CD4-positive, alpha-beta T cell treated with Interleukin-12 subunit alpha and Interleukin-12 subunit beta, for 1 hour (primary cell): ENCODE data around the gene ANO1.

ENCODE experiments used
- DNase-seq: peaks from one replicate; pipeline ENCODE4 v3.0.0-alpha.2; 2020

Gene ANO1

DNA sequence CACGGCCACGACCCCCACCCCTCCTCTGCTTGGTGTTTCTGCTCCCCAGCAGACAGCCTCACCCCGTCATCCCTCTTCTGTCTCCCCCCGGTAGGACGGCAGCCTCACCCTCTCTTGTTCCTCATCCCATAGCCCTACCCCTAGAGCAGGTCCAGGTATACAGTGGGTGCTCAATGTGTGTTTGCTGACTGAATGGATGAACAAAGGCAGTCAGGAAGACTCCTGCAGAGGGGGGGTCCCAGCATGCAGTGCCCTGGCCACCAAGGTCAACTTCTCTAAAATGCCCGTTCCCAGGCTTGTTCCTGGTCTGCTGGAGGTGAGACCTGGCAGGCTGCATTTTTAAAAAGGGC, 90.3 kb downstream of the ANO1 start:
- no peak for DNase-seq

DNA sequence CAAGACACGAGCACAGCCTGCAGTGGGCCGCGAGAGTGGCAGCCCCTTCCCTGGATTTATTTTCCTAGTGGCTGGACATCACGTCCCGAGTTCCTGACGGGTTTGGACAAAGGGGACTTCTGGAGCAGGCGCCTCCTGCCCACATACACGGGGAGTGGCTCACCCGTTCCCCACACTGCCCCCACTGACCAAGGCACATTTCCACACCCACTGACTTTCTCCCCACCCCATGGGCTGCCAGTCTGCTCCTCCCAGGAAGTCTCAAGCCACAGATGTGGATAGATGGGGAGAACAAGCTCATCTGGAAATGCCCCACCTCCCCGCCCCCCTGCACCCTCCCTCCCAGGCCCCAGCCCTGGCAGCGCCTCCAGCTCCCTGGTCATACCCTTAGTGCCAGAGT, 91.0 kb downstream of the ANO1 start:
- no peak for DNase-seq

DNA sequence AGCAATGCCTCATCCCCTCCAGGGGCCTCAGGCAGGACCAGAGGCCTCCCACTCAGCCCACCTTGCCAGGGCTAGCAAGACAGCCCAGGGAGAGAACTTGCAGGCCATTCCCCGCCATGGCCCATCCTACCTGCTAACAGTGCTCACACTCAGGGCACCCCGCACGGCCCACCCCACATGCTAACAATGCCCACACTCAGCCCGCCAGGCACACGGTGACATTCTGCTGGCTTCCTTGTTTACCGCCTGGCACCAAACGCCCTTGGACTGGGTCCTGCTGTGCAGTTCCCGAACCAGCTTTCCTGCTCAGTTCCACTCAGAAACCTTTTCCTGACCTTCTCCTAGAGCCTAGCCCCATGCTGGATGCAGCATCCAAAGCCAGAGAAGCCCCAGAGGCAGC, 91.5 kb downstream of the ANO1 start:
- no peak for DNase-seq

DNA sequence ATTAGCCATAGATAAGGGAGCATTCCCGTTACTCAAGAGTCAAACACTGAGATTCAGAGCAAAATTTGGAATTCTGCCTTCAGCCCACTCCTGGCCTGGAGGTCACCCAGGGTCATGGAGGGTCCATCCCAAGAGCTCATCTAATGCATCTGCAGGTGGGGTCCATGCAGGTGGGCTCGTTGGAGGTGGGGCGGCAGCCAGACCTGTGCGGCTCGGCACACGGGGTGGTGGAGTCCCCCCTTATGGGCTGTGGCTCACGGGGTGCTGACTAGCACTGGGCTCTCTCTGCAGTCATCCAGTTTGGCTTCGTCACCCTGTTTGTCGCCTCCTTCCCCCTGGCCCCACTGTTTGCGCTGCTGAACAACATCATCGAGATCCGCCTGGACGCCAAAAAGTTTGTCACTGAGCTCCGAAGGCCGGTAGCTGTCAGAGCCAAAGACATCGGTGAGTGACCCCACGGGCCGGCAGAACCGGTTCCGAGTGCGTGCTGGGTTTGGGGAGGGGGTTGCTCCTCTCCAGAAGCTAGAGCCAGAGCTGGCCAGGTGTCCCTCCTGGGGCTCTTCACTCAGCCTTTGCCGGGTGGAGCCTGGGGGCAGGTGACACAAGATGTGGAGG, 92.6 kb downstream of the ANO1 start:
- DNase-seq = no peak

DNA sequence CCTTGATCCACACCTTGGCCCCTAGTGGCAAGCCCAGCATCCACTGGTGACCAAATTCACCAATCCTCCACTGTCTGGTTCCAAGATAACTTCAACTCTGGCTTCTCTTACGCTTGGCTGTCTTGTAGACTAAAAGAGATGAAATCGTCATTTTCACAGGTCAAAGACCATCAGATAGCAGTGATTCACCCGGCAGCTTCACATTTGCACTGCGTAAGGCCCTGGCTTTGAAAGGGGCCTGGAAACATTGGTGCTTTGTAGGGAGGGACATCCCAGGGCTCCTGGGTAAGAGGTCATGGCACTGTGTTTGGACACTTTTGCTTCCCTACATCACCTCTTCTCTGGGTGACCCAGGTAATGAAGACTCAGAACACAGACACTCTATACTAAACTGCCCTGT, 94.9 kb downstream of the ANO1 start:
- no peak for DNase-seq

DNA sequence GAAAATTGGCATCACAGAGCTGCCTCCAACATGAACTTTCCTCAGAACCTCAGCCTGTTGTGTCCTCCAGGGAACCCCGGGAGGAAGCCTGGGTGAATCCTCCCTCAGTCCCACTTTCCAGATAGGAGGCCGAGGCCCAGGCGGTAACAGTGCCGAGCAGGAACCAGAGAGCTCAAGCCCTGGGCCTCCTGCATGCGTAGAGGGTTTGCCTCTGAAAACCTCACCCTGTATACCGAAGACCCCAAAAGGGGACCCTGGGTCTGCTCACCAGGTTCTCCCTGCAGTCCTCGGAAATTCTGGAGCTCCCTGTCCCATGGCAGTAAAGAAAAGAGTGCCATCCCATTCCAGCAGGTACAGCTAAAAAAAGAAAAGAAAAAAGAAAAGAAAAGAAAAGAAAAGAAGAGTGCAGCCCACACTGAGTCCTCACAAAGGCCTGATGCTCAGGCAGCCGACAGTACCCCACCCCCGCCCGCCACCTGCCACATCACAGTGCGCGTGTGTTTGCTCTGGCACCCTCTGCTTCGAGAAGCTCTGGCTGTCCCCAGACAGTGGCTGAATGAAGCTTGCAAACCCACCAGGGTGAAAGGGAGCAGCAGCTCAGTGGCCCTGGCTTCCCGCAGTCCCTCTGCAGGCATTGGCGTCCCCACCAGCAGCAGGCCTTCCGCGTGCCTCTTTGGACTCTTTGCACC, 96.6 kb downstream of the ANO1 start:
- DNase-seq = no peak

DNA sequence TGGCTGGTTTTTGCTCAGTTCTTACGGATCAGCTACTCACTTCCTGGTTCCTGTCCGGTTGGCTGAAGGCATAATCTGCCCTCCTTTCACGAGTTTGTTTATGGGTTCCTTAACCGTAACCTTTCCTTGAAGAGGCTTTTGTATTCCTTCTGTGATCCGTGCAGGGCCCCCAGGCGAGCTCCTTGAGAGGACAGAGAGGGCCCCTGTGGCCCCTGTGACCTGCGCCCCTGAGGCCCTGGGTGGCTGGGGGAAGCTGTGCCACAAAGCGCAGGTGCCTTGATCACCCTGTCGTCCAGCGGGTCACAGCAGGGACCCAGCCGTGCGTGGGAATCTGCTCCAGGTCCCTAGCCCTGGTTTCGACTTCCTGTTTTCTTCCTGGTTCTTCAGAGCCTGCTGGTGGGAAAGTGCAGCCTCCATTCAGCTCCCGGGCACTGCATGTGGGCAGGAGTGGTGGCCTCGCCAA, 97.2 kb downstream of the ANO1 start:
- DNase-seq = no peak

DNA sequence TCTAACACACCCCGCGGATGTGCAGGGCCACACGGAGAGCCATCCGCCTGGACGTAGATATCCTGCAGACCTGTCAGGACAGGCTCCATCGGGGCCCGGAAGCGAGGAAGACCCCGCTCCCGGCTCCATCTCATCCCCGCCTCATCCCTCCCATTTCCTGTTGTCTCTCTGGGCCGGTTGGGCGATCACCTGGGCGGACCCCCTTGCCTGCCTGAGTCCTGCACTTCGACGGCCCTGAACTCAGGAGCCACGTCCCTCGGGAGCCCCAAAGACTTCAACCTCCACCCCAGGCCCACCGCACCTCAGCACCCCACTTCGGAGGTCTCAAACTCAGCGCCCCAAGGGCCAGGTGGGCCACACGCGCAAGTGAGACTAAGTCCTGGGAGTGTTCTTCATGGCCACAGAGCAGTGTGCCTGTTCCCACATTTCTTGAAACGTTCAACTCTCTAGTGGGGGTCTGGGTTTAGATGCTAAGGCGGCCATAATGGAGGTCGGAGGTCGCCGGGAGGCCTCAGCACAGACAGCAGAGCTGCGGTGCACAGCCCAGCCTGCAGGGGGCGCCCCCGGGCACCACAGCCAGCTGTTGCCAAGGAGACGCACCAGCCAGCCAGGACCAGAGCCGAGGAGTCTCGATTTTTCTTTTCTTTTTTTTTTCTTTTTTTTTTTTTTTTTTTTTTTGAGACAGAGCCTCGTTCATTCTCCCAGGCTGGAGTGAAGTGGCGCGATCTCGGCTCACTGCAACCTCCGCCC, 99.0 kb downstream of the ANO1 start:
- peak; percentile 47 for DNase-seq

DNA sequence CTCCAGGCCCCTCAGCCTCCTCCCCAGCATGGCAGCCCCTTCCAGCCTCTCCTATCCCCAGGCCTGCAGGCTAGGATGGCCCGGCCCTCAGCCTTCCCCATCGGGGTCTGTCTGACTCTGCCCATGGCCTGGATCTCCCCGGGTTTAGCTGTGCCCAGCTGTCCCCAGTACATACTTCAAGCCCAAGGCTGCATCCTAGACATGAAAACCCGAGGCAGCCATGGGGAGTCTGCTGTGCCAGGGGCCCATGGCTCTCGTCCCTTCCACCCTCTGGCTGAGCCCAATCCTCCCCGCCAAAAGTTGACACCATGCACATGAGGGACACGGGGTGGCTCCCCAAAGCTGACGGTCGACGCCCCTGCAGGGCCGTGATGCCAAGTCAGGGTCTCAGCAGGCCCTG, 102.8 kb downstream of the ANO1 start:
- DNase-seq = no peak

DNA sequence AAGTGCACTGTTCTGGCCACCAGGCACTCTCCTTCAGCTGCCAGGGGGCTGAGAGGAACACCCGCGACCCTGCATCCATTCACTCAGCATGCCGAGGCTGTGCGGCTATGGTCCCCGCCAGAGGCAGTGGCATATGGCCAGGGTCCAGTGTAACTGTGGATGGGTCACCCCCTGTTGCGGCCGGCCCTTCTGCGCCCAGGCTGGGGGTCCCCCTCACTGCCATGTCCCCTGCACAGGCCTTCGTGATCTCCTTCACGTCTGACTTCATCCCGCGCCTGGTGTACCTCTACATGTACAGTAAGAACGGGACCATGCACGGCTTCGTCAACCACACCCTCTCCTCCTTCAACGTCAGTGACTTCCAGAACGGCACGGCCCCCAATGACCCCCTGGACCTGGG, 104.1 kb downstream of the ANO1 start:
- no peak for DNase-seq

DNA sequence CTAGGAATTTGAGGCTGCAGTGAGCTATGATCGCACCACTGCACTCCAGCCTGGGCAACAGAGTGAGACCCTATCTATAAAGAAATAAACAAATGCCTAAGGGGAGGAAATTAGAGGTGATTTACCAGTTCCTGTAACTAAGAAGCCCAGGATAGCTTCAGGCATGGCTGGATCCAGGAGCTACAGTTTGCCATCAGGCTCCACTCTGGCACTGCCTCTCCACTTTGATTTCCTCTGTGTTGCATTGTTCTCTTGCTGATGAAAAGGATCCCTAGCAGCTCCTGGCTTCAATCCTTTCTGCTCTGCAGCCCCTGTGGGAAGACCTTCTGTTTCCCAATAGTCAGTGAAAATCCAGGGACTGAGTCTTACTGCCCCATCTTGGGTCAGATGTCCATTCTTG, 104.9 kb downstream of the ANO1 start:
- no peak for DNase-seq

DNA sequence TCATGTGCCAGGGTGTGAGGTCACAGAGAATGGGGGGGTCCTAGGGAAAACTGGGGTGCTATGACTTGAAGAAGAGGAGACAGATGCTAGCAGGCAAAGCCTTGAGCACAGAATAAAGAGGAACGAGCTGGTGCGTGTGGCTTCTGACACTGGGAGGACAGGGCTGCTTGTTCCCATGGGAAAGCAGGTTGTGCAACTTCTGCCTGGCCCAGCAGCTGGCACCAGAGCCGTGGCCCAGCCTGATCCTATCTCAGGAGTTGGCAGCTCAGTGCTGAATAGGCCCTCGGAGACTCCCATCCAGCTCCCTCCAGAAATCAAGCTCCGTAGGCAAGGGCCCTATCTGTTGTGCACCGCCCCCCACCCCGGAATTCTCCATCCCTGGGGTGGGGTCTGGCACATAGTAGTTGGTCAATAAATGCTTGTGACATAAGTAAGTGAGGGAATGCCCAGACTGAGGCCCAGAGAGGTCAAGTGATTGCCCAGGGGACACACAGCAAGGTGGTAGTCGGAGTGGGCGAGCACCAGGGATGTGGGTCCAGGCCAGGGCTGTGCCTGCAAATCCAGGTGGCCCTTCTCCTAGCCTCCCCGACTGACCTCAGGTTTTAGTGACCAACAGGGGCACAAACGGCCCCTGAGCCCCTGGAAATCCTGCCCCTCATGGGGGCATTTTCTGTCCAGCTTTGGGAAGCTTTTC, 105.5 kb downstream of the ANO1 start:
- DNase-seq = no peak

DNA sequence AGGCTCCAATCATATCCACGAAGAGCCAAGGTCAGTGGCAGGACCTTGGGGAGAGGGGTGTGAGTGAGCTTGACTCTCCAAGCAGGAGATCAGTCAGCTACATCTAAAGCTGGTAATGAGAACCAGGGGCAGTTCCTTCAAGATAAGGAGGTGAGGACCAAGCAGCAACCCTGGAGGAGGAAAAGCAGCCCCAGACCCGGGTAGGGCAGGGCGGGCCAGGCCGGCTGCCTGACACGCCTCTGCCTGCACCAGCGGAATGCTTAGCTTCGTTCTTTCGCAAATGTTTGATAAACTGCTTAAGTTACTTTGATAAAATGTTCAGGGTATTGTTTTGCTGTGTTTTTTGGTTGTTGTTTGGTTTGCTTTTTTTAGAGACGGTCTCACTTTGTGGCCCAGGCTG, 106.3 kb downstream of the ANO1 start:
- DNase-seq = no peak

DNA sequence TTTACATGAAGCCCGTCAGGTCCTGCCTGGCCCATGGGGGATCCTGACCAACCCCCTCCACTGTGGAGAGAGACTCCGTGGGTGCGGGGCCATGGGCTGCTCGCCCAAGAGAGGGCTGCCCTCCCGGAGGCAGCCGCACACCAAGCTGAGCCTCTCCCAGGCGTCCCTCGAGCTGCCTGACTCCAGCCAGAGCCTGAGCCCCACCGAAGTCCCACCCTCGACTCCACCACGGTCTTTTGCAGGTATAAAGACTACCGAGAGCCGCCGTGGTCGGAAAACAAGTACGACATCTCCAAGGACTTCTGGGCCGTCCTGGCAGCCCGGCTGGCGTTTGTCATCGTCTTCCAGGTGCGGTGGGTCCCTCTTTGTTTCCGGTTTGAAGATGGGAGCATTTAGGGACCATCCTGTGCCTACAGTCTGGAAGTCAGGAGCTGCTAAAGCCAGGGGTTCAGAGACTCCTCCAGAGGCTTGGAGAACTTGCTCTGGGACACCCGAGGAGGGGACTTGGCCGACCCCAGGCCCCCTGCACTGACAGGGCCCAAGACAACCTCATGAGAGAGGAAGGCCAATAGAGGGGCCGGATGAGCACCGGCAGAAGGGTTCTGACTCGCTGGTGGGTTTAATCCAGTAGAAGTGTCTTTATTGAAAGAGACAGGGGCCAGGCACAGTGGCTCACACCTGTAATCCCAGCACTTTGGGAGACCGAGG, 107.4 kb downstream of the ANO1 start:
- DNase-seq = no peak

DNA sequence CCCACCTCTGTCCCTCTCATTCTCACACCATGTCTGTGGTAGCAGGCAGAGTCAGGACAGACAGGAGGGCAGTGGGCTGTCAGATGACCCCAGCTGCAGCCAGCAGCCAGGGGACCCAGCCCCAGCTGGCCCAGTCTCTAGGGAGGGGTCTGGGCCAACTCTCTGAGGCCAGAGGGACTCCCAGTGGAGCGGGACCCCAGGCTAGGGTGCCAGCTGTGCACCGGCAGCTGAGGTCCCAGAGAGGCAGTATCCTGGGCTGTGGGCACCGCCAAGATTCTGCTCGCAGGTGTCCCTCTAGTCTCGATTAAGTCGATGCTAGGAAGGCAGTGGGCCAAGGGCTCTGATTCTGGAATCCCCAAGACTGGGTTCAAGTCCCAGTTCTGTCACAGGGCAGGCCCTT, 108.3 kb downstream of the ANO1 start:
- no peak for DNase-seq

DNA sequence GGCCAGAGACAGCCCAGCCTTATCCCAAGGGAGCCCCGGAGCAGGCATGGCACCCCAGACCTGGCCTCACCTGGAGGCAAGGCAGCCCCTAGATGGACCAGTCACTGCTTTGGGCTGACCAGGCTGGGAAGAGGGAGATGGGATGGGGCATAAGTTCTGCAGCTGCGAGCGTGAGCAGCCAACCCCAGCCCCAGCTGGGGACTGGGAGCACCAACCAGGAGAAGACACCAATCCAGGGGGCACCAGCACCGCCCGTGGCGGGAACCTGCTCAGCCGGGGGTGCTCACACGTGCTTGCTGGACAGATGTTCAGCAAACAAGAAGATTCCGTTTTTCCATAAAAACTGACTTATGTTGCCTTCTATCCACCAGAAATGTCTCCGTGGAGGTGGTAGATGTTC, 108.8 kb downstream of the ANO1 start:
- no peak for DNase-seq

DNA sequence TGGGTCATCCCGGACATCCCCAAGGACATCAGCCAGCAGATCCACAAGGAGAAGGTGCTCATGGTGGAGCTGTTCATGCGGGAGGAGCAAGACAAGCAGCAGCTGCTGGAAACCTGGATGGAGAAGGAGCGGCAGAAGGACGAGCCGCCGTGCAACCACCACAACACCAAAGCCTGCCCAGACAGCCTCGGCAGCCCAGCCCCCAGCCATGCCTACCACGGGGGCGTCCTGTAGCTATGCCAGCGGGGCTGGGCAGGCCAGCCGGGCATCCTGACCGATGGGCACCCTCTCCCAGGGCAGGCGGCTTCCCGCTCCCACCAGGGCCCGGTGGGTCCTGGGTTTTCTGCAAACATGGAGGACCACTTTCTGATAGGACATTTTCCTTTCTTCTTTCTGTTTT, 109.7 kb downstream of the ANO1 start:
- no peak for DNase-seq

DNA sequence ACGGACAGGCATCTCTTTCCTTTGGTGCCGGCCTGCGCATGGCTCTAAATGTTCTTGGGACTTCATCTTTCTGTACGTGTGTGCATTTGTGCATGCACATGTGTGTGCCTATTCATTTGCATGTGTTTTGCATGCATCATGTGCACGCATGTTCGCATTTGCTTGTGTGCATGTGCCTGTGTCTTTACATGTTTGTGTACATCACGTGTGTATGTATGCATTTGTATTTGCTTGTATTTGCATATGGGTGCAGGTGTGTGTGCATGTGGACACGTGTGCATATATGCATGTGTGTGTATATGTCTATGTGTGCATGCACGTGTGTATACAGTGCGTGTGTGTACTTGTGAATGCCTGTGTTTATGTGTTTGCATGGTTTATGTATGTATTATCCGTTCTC, 111.5 kb downstream of the ANO1 start:
- DNase-seq = no peak

DNA sequence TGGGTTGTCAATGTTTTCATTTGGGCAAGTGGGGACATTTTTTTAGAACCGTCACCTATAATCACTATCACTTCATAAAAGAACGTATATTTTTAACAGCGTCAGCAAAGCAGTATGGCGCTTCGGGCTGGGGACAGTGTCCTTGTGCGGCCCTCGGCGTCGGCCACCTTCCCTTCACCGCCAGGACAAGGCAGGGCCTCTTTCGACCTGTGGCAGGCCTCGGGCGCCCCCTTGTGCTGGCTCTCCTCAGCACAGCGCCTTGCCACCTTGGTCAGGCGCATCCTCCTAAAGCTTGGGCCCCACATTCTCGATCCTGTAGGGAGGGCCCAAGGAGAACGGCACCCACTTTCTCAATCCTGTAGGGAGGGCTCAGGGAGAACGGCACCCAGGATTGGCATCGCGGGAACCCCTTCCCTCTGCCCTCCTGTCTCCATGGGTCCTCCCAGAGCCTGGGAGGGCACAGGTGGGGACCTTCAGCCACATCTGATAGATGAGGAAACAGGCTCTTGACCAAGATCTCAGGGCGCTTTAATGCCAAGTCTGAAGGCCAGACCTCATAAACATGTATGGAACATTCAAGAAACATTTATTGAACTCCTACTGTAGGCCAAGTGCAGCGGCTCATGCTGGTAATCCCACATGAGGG, 113.5 kb downstream of the ANO1 start:
- DNase-seq = peak; percentile 29

DNA sequence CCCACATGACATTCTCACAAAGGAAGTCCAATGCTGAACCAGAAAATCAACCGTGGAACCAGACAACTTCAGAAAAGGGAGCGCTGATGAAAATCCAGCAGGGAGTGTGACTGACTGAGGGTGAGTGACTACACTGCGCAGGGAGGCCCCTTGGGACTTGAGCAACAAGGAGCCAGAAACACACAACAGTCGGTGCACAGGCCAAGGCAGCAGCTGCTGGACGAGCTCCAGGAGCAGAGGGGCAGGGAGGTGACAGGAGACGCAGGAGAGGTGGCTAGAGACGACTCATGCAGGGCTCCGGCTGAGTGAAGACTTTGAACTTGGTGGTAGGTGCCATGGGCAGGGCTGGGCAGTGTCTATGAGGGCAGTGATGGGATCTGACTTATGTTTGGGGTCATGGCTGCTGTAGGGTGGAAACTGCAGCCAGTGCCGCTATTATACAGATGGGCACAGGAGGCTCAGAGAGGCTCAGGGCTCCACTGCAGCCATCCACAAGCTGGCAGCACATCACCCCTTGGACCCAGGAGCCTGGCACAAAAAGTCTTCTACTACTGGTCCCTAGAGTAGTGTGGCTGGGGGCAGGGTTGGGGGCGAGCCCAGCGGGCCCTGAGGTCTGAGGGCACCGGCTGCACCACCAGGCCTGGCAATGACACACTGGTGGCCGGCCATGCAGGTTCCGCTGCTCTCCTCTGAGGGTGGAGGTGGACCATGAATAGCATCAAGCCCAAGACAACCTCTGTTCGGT, 114.7 kb downstream of the ANO1 start:
- no peak for DNase-seq

DNA sequence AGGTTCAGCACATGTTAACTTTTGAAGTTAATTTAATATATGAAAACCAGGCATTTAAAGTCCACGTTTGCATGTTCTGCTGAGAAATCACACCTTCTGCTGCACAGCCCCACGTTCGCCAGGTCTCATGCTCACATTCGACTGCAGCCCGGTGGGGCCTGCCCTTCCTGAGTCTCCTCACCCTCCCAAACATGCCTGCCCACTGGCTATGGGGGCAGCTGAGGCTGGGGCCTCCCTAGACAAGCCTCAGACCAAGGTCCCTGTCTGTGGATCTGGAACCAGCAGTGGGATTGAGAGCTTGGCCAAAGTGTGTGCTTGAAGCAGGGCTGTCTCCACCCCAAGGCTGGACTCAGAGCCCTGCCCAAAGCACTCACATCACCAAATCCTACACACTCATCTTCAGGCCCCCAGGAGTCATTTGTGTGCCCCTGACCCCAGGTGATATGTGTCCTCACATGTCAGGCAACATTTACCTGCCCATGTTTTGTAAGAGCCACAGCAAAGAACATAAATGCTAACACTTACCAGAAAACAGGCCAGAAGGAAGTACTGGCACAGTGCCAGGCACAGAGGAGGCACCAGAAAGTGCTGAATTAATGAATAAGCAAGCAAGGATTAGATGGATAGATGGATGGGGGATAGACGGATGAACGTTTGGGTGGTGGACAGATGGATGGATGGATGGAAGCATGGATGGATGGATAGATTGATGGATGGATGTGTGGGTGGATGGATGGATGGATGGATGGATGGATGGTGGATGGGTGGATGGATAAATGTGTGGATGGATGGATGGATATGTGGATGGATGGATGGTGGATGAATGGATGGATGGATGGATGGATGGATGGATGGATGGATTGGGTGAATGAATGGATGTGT, 115.5 kb downstream of the ANO1 start:
- no peak for DNase-seq
